ENCODE results near the gene GARS1.

DNA sequence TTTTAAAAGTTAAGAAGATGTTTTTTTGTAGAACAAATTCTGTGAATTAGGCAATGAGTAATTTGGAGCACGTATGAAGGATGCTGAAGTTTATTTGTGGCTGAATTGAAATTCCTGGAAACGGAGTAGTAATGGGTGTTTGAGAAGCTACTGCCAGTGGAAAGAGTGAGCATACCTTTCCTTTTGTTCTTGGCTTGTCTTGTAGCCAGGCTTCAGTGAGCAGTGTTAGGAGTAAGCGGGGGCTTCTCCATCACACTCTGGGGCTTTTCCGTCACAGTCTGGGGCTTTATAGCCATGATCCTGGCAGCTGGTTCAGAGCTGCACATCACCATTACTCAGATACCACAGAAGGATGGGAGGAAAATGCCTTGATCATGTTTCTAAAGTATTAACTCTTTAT, 32.3 kb downstream of the GARS1 start:
- TF ChIP-seq, protein P1, sequence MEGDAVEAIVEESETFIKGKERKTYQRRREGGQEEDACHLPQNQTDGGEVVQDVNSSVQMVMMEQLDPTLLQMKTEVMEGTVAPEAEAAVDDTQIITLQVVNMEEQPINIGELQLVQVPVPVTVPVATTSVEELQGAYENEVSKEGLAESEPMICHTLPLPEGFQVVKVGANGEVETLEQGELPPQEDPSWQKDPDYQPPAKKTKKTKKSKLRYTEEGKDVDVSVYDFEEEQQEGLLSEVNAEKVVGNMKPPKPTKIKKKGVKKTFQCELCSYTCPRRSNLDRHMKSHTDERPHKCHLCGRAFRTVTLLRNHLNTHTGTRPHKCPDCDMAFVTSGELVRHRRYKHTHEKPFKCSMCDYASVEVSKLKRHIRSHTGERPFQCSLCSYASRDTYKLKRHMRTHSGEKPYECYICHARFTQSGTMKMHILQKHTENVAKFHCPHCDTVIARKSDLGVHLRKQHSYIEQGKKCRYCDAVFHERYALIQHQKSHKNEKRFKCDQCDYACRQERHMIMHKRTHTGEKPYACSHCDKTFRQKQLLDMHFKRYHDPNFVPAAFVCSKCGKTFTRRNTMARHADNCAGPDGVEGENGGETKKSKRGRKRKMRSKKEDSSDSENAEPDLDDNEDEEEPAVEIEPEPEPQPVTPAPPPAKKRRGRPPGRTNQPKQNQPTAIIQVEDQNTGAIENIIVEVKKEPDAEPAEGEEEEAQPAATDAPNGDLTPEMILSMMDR (IDR thresholded peaks at IDR 0.05; ENCODE audit: low read depth, low read length, missing input control), result no peak
- no peak for TF ChIP-seq EGR1 (IDR thresholded peaks at IDR 0.05; ENCODE audit: low read depth in 2 of 2)
- no peak for TF ChIP-seq TAF1 (conservative IDR thresholded peaks at IDR 0.05)
- no peak for TF ChIP-seq ATF3 (IDR thresholded peaks at IDR 0.05)
- TF ChIP-seq GABPA (IDR thresholded peaks at IDR 0.05 in 1 of 2, conservative IDR thresholded peaks at IDR 0.05 in 1 of 2), result no peak
- no peak for TF ChIP-seq NR2F2 (IDR thresholded peaks at IDR 0.05)
- TF ChIP-seq YY1 (IDR thresholded peaks at IDR 0.05), result no peak
- no peak for TF ChIP-seq ZBTB33 (IDR thresholded peaks at IDR 0.05)
- TF ChIP-seq, protein P2, sequence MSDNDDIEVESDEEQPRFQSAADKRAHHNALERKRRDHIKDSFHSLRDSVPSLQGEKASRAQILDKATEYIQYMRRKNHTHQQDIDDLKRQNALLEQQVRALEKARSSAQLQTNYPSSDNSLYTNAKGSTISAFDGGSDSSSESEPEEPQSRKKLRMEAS (IDR thresholded peaks at IDR 0.05), result no peak
